ENCODE data around the gene ASCL1. TPM values are rescaled to one million over a fixed set of nuclear protein-coding genes. Genes with fewer than 3 reads are reported as not detected.

ASCL1 gene
- total RNA-seq, 2 experiments from 2014 or later: not detected

GRCh38 chr12:102933168-102933567, 24.3 kb upstream of the ASCL1 start:
- CTCF ChIA-PET: no interaction called here
- no peak overlapping the region for H3K4me3 Mint-ChIP-seq
- no peak overlapping the region for H3K27ac Mint-ChIP-seq
- no peak for DNase-seq
- H3K36me3 Mint-ChIP-seq: no peaks in the 10 kb centered on the region
- no peaks in the 10 kb centered on the region for H3K9me3 Mint-ChIP-seq (ENCODE audit: low read depth)
- H3K27me3 Mint-ChIP-seq: peaks cover 38% of the 10 kb centered on the region
- ATAC-seq: no peak
- no peaks in the 10 kb centered on the region for H3K4me1 Mint-ChIP-seq

- DNase-seq: no peak
- Mint-ChIP-seq H3K36me3 (no peaks in the 10 kb centered on the region), H3K27me3 (peaks cover 30% of the 10 kb centered on the region), H3K9me3 (ENCODE audit: low read depth) (no peaks in the 10 kb centered on the region), H3K4me1 (no peaks in the 10 kb centered on the region), H3K27ac (no peak overlapping the region), H3K4me3 (no peak overlapping the region)
- CTCF ChIA-PET: interaction anchor here (0.7 to 1.5 kb wide), 2 partner anchors 10 to 73 kb away, joined by 3 to 5 read pairs; no protein-coding TSS in a partner anchor
- no peak for ATAC-seq
These were observed 18.4 kb upstream of the ASCL1 start for GRCh38 chr12:102939059-102939458.

DNA sequence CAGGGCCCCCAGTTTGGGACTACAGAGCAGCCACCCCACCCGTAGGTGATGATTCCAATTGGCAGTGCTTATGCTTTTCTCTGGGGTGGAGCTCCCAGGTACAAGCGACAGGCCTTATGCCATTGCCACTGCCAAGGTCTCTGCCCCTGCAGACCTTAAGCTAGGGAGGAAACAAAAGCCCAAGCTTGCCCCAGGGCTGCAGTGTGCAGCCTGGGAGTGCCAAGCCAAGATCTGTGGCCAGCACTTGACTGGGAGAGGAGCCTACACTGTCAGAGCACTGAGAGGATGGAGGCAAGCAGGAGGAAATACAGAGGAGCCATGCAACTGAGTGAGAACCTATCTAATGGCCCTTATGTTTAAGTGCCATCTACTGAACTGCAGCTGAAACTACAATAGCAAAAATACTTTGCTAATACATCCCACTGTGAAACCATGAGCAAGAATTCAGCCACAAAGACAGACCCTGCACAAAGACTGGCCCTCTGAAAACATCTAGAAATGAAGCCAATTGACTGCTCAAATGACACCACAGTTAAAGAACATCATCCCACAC, 17.7 kb upstream of the ASCL1 start:
- Mint-ChIP-seq H3K27ac (no peak overlapping the region), H3K4me3 (no peak overlapping the region), H3K4me1 (no peaks in the 10 kb centered on the region), H3K36me3 (no peaks in the 10 kb centered on the region), H3K9me3 (ENCODE audit: low read depth) (no peaks in the 10 kb centered on the region), H3K27me3 (peaks cover 26% of the 10 kb centered on the region)
- CTCF ChIA-PET: interaction anchor here (1.5 kb wide), 1 partner anchor 9 kb away, joined by 5 read pairs; no protein-coding TSS in a partner anchor
- no peak for ATAC-seq
- DNase-seq: no peak

- peaks cover 50% of the 10 kb centered on the region for H3K27me3 Mint-ChIP-seq
- no peak for ATAC-seq
- CTCF ChIA-PET: interaction anchor here (6.0 kb wide), 1 partner anchor 602 kb away, joined by 60 read pairs; no protein-coding TSS in a partner anchor
These were observed 11.4 kb upstream of the ASCL1 start for GRCh38 chr12:102946042-102946441.

GRCh38 chr12:102948941-102949352, 8.5 kb upstream of the ASCL1 start:
- DNase-seq (peak; percentile 56), ATAC-seq (no peak)
- Mint-ChIP-seq H3K27me3 (peaks cover 63% of the 10 kb centered on the region), H3K27ac (no peak overlapping the region), H3K9me3 (ENCODE audit: low read depth) (no peaks in the 10 kb centered on the region), H3K36me3 (no peaks in the 10 kb centered on the region), H3K4me1 (peaks cover 8% of the 10 kb centered on the region), H3K4me3 (no peak overlapping the region)
- CTCF ChIA-PET: interaction anchor here (0.7 to 6.0 kb wide), 12 partner anchors 9 to 599 kb away, joined by 3 to 60 read pairs (median 4); no protein-coding TSS in a partner anchor

More at GRCh38 chr12:102946042-102946441, 11.4 kb upstream of the ASCL1 start:
- H3K9me3 Mint-ChIP-seq (ENCODE audit: low read depth): no peaks in the 10 kb centered on the region
- DNase-seq: no peak
- H3K4me3 Mint-ChIP-seq: no peak overlapping the region
- H3K27ac Mint-ChIP-seq: no peak overlapping the region
- H3K4me1 Mint-ChIP-seq: no peaks in the 10 kb centered on the region
- no peaks in the 10 kb centered on the region for H3K36me3 Mint-ChIP-seq

GRCh38 chr12:102950107-102950949, 7.1 kb upstream of the ASCL1 start:
- no peaks in the 10 kb centered on the region for H3K9me3 Mint-ChIP-seq (ENCODE audit: low read depth)

DNA sequence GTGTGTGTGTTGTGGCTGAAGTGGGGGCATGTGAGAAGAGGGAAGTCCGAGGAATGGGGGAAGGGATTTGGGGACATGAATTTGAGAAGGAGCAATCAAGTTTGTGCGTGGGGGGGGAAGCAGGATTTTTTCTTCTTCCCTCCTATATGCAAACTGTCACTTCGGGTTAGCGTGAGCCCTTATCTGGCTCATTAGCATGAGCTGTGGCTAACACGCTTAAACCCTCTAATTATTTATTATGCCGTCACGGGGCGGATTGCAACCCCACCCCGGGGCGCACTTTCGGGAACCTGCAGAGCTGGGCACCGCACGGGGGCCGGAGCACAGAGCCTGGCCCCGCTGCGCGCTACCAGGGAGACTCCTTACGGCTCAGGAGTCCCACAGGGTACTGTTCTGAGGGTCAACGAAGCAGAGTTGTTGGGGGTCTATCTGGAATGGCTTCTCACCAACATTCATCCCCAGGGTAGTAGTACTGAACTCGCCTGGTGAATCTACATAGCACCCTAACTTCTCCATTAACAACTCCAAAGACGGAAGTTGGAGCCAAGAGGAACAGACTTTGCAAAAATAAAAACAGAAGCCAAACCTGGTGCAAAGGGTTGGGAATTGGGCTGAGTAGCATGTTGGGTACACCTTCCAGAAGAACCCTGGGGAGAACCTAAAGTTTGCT, 6.4 kb upstream of the ASCL1 start:
- H3K4me3 Mint-ChIP-seq: no peak overlapping the region
- H3K27me3 Mint-ChIP-seq: peaks cover 83% of the 10 kb centered on the region
- CTCF ChIA-PET: interaction anchor here (1.1 to 6.0 kb wide), 2 partner anchors 43 to 597 kb away, joined by 4 to 60 read pairs; no protein-coding TSS in a partner anchor
- H3K36me3 Mint-ChIP-seq: no peaks in the 10 kb centered on the region
- H3K9me3 Mint-ChIP-seq (ENCODE audit: low read depth): no peaks in the 10 kb centered on the region
- no peak for DNase-seq
- no peak for ATAC-seq
- no peak overlapping the region for H3K27ac Mint-ChIP-seq
- peaks cover 20% of the 10 kb centered on the region for H3K4me1 Mint-ChIP-seq

More at GRCh38 chr12:102950107-102950949, 7.1 kb upstream of the ASCL1 start:
- no peak overlapping the region for H3K27ac Mint-ChIP-seq
- CTCF ChIA-PET: interaction anchor here (1.1 to 6.0 kb wide), 4 partner anchors 19 to 597 kb away, joined by 4 to 60 read pairs (median 9); no protein-coding TSS in a partner anchor
- H3K4me3 Mint-ChIP-seq: no peak overlapping the region
- no peaks in the 10 kb centered on the region for H3K36me3 Mint-ChIP-seq
- peaks cover 75% of the 10 kb centered on the region for H3K27me3 Mint-ChIP-seq
- DNase-seq (no peak), ATAC-seq (no peak)
- peaks cover 20% of the 10 kb centered on the region for H3K4me1 Mint-ChIP-seq

DNA sequence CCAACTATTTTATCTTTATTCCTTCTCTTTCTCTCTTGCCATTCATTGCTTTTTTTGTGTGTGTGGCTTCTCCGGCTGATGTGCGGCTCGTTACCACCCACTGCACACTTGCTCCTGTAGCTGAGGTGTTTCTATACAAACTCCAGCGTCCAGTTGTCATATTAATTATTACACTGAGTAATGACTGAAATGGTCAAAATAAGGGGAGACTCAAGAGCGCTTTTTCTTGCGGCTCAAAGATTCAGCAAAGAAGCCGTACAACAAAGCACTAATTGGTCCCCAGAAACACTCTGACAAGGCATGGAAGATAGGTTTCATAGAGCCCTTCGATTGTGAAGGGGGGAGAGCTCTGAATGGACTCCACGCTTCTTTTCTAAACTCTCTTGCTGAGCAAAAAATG, 5.6 kb upstream of the ASCL1 start:
- DNase-seq: no peak
- CTCF ChIA-PET: no interaction called here
- ATAC-seq: no peak

GRCh38 chr12:102953221-102953620, 4.3 kb upstream of the ASCL1 start:
- peaks cover 32% of the 10 kb centered on the region for H3K4me1 Mint-ChIP-seq
- CTCF ChIA-PET: interaction anchor here (1.8 kb wide), 1 partner anchor 595 kb away, joined by 4 read pairs; no protein-coding TSS in a partner anchor
- ATAC-seq (no peak), DNase-seq (no peak)
- no peaks in the 10 kb centered on the region for H3K9me3 Mint-ChIP-seq (ENCODE audit: low read depth)
- H3K27me3 Mint-ChIP-seq: peaks cover 80% of the 10 kb centered on the region
- peaks cover 1% of the 10 kb centered on the region for H3K36me3 Mint-ChIP-seq
- no peak overlapping the region for H3K27ac Mint-ChIP-seq
- no peak overlapping the region for H3K4me3 Mint-ChIP-seq

More for the DNA sequence above, 5.6 kb upstream of the ASCL1 start:
- Mint-ChIP-seq H3K9me3 (ENCODE audit: low read depth) (no peaks in the 10 kb centered on the region), H3K27me3 (peaks cover 83% of the 10 kb centered on the region), H3K4me3 (no peak overlapping the region), H3K36me3 (no peaks in the 10 kb centered on the region), H3K27ac (no peak overlapping the region), H3K4me1 (peaks cover 23% of the 10 kb centered on the region)

- peaks cover 32% of the 10 kb centered on the region for H3K4me1 Mint-ChIP-seq
- DNase-seq: peak; percentile 61
- peak; percentile 82 for ATAC-seq
- H3K9me3 Mint-ChIP-seq (ENCODE audit: low read depth): no peaks in the 10 kb centered on the region
- H3K27ac Mint-ChIP-seq: no peak overlapping the region
- CTCF ChIA-PET: interaction anchor here (1.8 kb wide), 1 partner anchor 594 kb away, joined by 4 read pairs; no protein-coding TSS in a partner anchor
- peaks cover 1% of the 10 kb centered on the region for H3K36me3 Mint-ChIP-seq
- peaks cover 83% of the 10 kb centered on the region for H3K27me3 Mint-ChIP-seq
- no peak overlapping the region for H3K4me3 Mint-ChIP-seq
These were observed 3.3 kb upstream of the ASCL1 start for GRCh38 chr12:102954134-102954533.

DNA sequence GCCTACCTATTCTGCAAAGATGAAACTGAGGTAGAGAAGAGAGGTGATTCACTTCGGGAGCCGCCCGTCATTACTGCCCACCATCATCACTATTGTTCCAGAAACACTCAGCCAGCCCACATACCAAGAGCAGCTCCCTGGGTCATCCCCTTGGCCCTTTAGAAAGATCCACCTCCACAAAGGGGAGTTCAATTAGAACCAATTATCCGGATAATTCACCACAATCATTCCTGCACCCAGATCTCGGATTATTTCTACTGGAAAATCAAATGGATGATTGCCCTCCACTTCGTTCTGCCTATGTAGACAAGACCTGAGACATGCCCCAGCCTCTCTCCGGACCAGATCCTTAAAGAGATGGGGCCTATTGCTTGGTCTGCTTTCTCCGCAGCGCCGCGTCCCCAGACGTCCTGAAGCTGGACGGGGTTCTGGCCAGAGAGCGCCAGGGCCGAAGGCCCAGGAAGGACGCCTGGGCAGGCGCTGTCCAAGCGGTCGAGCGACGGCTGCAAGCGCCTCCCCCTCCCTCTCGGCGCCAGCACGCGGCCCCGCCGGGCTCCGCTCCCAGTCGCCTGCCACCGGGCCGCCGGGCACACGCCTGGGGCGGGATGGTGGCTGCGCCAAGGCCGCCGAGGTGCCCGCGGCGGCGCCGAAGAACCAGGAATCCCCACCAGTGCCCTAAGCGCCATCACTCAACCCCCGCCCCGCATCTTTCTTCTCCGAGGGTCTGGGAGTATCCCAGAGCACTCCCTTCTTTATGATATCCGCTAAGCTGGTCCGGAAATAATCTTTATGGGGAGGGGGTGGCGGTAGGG, 1.3 kb upstream of the ASCL1 start:
- DNase-seq (no peak), ATAC-seq (no peak)
- H3K27me3 Mint-ChIP-seq: peaks cover 82% of the 10 kb centered on the region
- CTCF ChIA-PET: interaction anchor here (1.0 kb wide), 1 partner anchor 10 kb away, joined by 3 read pairs; no protein-coding TSS in a partner anchor
- no peak overlapping the region for H3K4me3 Mint-ChIP-seq
- H3K36me3 Mint-ChIP-seq: peaks cover 1% of the 10 kb centered on the region
- H3K4me1 Mint-ChIP-seq: peaks cover 32% of the 10 kb centered on the region
- no peaks in the 10 kb centered on the region for H3K9me3 Mint-ChIP-seq (ENCODE audit: low read depth)
- H3K27ac Mint-ChIP-seq: no peak overlapping the region

DNA sequence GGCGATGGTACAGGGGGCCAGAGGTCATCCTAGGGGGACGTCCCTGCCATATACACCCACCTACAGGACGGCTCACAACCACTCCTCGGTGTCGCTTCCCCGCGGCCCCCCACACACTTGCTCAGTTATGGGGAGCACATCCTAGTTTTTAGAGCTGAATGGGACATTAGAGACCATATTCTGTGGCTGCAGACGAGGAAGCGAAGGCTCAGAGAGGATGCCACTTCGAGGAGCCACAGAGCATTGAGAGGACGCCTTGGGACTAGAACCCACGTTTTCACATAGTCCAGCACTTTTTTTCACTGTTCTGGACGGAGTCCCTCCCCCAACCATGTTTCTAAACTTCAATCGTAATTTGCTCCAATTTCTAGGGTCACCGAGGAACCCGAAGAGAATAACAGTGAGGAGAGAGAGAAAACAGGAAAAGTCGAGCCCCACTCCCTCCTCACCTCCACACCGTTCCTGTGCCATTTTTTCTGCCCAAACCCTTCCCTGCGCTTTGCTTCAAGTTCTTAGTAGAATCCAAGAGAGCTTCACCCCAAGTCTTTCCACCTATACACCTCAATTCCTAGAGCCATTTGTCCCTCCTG, 641 bp upstream of the ASCL1 start:
- H3K27me3 Mint-ChIP-seq: peaks cover 82% of the 10 kb centered on the region
- H3K4me1 Mint-ChIP-seq: peaks cover 35% of the 10 kb centered on the region
- H3K36me3 Mint-ChIP-seq: peaks cover 1% of the 10 kb centered on the region
- DNase-seq (no peak), ATAC-seq (no peak)
- peak overlapping the region; percentile 28 for H3K27ac Mint-ChIP-seq
- CTCF ChIA-PET: no interaction called here
- H3K4me3 Mint-ChIP-seq: peak overlapping the region; percentile 45
- no peaks in the 10 kb centered on the region for H3K9me3 Mint-ChIP-seq (ENCODE audit: low read depth)

All from activated CD8-positive, alpha-beta memory T cell treated with anti-CD3 and anti-CD28 coated beads, Interleukin-2, amount 10 ng/mL, durations not matched to agents 7 days and 5 days (primary cell).